GM19397 (cell line): ENCODE measurements around the gene PDZD7.
"Not testable (repeated sequence)": the region's sequence is repeated elsewhere in the genome, so short reads cannot be mapped to it uniquely, and the experiment has no call there.

Experiments
- ATAC-seq: cut with Tn5 transposase; IDR thresholded peaks from one replicate; pipeline ENCODE4 v1.9.1; 2021; ENCODE audit warnings: mild to moderate bottlenecking, moderate library complexity; ENCODE audit not compliant: unreplicated experiment

PDZD7 gene

GRCh38 chr10:100986623-100986951 is 44.3 kb downstream of the PDZD7 start:
- no peak for ATAC-seq

- ATAC-seq = no peak
Measured at GRCh38 chr10:100985336-100985735, 45.6 kb downstream of the PDZD7 start.

GRCh38 chr10:100984672-100985177 is 46.2 kb downstream of the PDZD7 start:
- no peak for ATAC-seq

GRCh38 chr10:100983868-100984671 is 46.9 kb downstream of the PDZD7 start:
- ATAC-seq = no peak

- ATAC-seq = no peak
Measured at GRCh38 chr10:100982916-100983830, 47.8 kb downstream of the PDZD7 start.

GRCh38 chr10:100981178-100981772 is 49.7 kb downstream of the PDZD7 start:
- ATAC-seq = no peak

GRCh38 chr10:100980711-100981110 is 50.2 kb downstream of the PDZD7 start:
- ATAC-seq = no peak

GRCh38 chr10:100980311-100980710 is 50.6 kb downstream of the PDZD7 start:
- no peak for ATAC-seq

GRCh38 chr10:100979791-100980272 is 51.1 kb downstream of the PDZD7 start:
- ATAC-seq = no peak

- no peak for ATAC-seq
Measured at GRCh38 chr10:100978901-100979195, 52.1 kb downstream of the PDZD7 start.

- no peak for ATAC-seq
Measured at GRCh38 chr10:100978121-100978900, 52.6 kb downstream of the PDZD7 start.

- no peak for ATAC-seq
Measured at GRCh38 chr10:100977436-100977835, 53.5 kb downstream of the PDZD7 start.

GRCh38 chr10:100976906-100977305 is 54.0 kb downstream of the PDZD7 start:
- ATAC-seq = no peak

- ATAC-seq = not testable (repeated sequence)
Measured at GRCh38 chr10:100975397-100975796, 55.5 kb downstream of the PDZD7 start.

- ATAC-seq = no peak
Measured at GRCh38 chr10:100972904-100973535, 57.9 kb downstream of the PDZD7 start.

- no peak for ATAC-seq
Measured at GRCh38 chr10:100972115-100972903, 58.6 kb downstream of the PDZD7 start.

- no peak for ATAC-seq
Measured at GRCh38 chr10:100970914-100971811, 59.8 kb downstream of the PDZD7 start.
